HG03439 (cell line): ENCODE data around the gene ARL17A.
"Not testable (repeated sequence)": the region's sequence is repeated elsewhere in the genome, so short reads cannot be mapped to it uniquely, and the experiment has no call there.

ENCODE experiments used
- ATAC-seq: cut with Tn5 transposase; IDR thresholded peaks from one replicate; pipeline ENCODE4 v1.9.1; 2021; ENCODE audit warnings: mild to moderate bottlenecking, moderate library complexity; ENCODE audit not compliant: unreplicated experiment

The ARL17A gene

DNA sequence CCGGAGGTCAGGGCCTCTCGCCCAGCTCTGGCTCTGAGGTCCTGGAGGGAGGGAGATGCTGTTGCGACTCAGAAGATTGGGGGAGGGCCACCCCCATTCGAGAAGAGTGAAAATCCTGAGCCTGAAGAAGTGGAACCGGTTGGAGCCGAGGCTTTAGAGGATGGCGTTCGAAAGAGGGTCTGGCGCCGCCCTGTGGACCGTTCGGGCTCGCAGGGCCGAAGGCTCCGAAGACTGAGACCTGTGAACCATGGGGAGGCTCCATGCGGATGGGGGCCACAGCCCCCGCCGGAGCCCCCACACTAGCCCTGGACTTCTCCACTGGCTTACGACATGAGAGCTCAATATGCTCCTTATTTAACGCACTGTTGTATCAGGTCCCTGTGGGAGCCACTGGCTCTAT, 20.3 kb downstream of the ARL17A start:
- not testable (repeated sequence) for ATAC-seq

- ATAC-seq = not testable (repeated sequence)
These were observed 30.9 kb downstream of the ARL17A start for GRCh38 chr17:46548607-46549006.

- ATAC-seq = not testable (repeated sequence)
These were observed 44.8 kb downstream of the ARL17A start for GRCh38 chr17:46534716-46535115.

DNA sequence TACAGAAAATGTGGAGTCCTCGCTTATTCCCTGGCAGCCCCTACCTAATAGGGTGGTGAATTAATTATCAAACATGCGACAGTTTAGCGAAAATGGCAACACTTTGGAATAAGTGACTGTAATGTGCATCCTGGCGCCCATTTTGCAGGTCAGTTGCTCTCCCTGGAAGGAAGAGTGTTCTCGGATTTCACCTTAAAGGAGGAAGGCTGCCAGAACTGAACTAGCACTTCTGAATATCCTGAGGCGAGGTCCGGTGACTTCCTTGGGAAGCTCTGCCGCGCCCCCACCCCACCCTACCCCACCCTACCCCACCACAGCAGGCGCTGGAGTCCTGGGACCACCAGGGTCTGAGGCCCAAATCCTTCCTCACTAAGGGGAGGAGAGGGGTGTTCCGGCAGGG, 67.3 kb downstream of the ARL17A start, which contains the start of gene LRRC37A2:
Gene LRRC37A2, plus strand, starts transcription at position 301 of the 400 bp plus-strand sequence. CDS start 245 bp downstream, outside the sequence.
- not testable (repeated sequence) for ATAC-seq

- not testable (repeated sequence) for ATAC-seq
These were observed 73.6 kb downstream of the ARL17A start for GRCh38 chr17:46505896-46506295.

DNA sequence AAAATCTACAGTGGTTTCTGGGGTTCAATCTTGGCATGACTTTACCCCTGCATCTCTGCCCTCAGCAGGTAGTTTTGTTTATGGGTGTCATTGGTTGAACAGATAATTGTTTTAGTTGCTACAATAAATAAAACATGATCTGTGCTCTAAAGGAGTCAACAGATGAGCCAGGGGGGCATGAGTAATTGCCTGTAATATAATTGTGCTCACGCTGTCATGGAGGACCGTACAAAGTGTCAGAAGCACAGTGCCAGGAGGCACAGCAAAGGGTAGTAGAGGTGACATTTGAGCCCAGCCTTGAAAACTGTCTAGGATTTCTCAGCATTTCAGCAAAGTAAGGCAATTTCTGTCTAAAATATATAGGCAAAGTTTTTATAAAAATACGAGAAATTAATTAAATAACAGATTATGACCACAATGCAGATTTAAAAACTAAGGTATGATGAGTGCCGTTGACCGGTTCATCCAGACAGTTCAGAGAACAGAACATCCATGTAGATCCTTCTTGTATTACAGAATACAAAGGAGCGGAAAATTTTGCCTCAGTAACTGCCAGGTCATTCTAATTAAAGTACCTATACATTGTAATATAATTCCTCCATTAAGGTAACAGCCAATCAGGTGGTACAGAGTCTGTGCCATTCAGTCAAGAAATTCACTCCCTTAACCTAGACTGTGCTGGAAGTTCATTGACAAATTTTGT, 79.9 kb downstream of the ARL17A start:
- ATAC-seq = not testable (repeated sequence)

DNA sequence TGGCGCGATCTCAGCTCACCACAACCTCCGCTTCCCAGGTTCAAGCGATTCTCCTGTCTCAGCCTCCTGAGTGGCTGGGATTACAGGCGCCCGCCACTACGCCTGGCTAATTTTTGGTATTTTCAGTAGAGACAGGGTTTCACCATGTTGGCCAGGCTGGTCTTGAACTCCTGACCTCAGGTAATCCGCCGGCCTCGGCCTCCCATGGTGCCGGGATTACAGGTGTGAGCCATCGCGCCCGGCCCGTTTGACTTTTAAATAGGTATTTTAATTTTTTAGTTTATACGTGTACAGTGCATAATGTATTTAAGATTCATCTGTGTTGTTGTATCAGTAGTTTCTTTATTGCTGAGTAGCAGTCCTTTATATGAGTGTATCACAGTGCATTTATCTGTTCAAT, 87.5 kb downstream of the ARL17A start:
- not testable (repeated sequence) for ATAC-seq

DNA sequence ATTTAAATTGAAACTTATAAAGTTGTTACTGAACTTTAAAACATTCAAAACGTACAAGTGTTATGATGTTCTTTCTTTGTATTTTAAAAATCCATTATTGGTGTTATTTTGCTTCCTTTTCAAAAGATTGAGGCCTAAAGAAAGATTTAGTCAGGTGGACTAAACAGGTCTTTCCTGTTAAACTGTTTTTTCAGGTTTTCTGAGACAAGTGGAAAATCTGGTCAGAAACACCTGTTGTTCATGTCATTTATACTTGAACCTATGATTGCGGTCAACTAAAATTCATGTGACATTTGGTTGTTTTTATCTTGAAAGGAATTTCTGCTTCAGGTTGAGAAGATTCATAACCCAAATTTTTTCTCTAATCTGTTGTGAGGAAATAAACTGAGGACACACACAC, 98.2 kb downstream of the ARL17A start:
- not testable (repeated sequence) for ATAC-seq

- ATAC-seq = not testable (repeated sequence)
These were observed 100.7 kb downstream of the ARL17A start for GRCh38 chr17:46478823-46479222.

- not testable (repeated sequence) for ATAC-seq
These were observed 103.9 kb downstream of the ARL17A start for GRCh38 chr17:46475583-46475982.

GRCh38 chr17:46474489-46474888, 105.0 kb downstream of the ARL17A start:
- ATAC-seq = not testable (repeated sequence)

GRCh38 chr17:46467618-46468017, 111.9 kb downstream of the ARL17A start:
- ATAC-seq = not testable (repeated sequence)
